GM12873 (cell line): Measurements from ENCODE around the gene C5orf15.

Experiments
- CTCF ChIP-seq: IDR thresholded peaks from 2 replicates; pipeline ENCODE4 v1.5.1; 2012; ENCODE audit warnings: low read depth, mild to moderate bottlenecking, moderate library complexity, low read length, control low read depth; ENCODE audit not compliant: insufficient read depth; ENCODE audit errors: missing control alignments

Gene C5orf15

GRCh38 chr5:133992429-133993155 lies 24.2 kb upstream of the C5orf15 start:
- TF ChIP-seq CTCF, result no peak

GRCh38 chr5:133991171-133991910 lies 22.9 kb upstream of the C5orf15 start:
- no peak for TF ChIP-seq CTCF

GRCh38 chr5:133990396-133990795 lies 22.0 kb upstream of the C5orf15 start:
- no peak for TF ChIP-seq CTCF

- no peak for TF ChIP-seq CTCF
Measured at GRCh38 chr5:133985540-133986180, 17.2 kb upstream of the C5orf15 start.

GRCh38 chr5:133983674-133984073 lies 15.2 kb upstream of the C5orf15 start:
- TF ChIP-seq CTCF, result no peak

- peak; percentile 33 for TF ChIP-seq CTCF
Measured at GRCh38 chr5:133981714-133982113, 13.3 kb upstream of the C5orf15 start.

- TF ChIP-seq CTCF, result no peak
Measured at GRCh38 chr5:133980652-133981051, 12.2 kb upstream of the C5orf15 start.
